NCI-H187 treated with DMSO at 0.1 percent for 48 hours (cell line): ENCODE data around the gene JAK3.
A peak's percentile ranks its signal among the peaks of the same experiment; 100 is the strongest.

Source experiments
- DNase-seq: peaks from one replicate; lab custom pipeline; 2025; lab: John Stamatoyannopoulos, UW

The JAK3 gene

DNA sequence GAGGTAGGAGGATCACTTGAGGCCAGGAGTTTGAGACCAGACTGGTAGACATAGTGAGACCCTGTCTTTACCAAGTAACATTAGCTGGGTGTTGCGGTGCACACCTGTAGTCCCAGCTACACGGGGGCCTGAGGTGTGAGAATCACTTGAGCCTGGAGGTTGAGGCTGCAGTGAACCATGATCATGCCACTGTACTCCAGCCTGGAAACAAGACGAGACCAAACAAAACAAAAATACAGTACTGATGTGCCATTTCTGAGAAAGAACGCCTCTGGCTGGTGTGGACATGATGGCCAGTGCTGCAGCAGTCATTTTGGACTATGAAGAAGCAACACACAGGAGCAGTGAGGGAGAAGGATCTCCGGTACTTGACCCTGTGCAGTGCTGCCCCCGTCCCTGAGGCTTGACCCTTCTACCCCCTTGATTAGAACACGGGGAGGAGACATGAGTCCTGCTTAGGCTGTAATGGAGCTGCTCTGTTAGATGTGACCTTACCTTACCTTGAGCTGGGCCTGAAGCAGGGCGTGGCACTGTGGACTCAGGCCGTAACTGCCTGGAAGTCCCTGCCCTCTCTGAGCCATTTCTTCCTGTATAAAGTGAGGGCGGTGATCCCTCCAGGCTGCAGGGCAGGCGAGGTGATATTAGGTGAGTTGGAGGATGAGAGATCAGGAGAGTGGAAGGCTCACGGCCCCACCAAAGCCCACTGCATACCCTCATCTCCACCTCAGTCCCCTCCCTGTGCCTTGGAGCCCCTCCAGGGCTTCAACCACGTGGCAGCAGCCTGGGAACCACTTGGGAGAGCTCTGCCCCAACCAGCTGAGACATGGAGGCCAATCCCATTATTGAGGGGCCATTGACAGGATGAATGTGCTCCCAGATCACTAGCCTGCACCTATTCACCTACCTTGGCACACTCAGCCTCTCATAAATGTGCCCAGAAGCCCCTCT lies 17.9 kb upstream of the JAK3 start:
- DNase-seq, result no peak

DNA sequence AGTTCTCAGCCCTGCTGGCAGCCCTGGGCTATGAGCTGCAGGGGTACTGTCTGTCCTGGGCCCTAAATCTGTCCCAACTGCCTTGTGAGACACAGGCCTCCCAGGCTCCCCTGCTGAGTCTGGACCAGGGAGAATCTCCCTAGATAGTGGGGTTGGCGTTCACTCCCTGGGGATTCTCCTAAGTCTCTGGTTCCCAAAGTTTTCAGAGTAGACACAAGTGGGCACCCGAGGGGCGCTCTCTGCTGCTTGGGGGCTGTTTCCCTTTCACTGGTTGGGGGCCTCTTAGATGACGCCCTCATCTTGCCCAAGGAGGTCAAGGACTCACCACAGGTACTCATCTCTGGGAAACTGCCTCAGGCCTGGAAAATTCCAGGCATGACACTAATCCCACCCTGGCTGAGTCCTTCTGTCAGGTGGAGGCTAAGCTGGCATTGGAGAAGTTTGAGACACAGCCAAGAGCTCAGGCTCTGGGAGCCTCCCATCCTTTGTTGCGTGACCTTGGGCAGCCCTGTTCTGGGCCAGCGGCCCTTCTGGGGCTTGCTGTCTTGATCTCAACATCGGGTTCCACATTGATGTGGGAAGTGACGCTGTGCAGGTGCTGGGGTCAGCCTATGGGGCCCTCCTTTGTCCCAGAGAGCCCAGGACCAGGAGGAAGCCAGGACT lies 15.9 kb upstream of the JAK3 start:
- DNase-seq, result no peak

DNA sequence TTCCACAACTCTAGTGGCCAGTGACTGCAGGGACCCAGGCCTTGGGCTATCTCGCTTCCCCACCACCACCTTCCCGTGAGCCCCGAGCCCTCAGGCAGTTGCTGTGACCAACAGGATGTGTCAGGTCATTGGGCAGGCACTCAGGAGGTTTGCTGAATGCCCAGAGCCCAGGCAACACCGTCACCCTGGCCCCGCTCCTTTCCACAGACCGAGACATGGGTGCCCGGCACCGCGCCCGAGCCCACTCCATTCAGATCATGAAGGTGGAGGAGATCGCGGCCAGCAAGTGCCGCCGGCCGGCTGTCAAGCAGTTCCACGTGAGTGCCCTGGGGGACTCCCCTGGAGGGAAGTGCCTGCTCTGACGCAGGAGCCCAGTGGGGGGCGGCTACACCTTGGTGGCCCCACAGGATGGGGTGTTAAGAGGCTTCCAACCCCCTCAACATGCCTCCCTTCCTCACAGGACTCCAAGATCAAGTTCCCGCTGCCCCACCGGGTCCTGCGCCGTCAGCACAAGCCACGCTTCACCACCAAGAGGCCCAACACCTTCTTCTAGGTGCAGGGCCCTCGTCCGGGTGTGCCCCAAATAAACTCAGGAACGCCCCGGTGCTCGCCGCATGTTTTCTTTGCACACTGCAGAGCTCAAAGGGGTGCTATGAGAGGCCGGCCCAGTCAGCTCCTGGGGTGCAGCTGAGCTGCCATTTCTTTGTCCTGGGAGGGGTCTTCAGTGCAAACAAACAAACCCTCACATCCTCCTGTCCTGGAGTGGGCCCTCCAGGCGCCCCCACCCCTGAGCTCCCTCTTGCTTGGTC lies 15.1 kb upstream of the JAK3 start:
- no peak for DNase-seq

DNA sequence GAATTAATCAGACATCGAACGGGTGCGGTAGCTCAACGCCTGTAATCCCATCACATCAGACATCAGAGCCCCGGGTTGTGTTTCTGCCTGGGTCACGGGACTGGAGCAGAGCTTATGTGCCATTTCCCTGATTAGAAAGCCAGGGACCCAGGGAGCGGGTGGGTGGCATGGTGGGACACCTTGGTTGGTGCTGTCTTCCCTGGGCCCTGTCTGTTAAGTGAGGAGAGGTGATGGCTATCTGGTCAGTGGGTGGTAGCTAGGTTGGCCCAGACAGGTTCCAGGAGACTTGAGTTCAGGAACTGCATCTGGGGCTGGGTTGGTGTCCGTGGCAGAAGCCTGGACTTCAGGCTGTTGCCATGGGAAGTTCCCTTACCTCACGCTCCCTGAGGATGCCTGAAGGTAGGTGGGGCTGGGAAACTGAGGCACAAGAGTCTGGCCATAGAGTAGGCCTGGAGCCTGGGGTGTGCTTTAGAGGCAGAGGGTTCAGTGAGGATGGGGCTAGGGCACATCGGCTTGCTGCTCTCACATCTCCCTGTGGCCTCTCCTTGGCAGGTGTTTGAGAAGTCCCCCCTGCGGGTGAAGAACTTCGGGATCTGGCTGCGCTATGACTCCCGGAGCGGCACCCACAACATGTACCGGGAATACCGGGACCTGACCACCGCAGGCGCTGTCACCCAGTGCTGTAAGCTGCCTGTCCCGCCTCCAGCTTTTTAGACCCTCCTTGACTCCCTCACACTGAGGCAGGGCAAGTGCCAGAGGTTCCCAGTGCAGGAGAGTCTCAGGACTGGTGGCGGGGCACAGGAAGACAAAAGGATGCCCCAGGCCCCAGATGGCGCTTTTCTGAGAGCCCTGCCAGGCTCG lies 14.0 kb upstream of the JAK3 start:
- DNase-seq, result no peak

DNA sequence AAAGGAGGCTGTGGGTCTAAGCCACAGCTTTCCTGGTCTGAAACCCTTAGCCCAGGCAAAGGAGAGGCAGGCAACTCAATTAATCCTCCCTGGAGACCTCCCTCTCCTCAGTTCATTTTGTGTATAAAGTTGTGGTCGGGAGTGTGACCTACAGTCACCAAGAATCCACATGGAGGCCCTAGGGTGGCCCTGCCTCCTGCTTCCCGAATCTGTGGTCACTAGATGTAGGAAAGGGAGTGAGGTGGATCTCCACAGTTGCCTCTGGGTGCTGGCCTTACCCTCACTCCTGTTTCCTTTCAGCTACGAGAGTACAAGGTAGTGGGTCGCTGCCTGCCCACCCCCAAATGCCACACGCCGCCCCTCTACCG lies 13.2 kb upstream of the JAK3 start:
- no peak for DNase-seq

DNA sequence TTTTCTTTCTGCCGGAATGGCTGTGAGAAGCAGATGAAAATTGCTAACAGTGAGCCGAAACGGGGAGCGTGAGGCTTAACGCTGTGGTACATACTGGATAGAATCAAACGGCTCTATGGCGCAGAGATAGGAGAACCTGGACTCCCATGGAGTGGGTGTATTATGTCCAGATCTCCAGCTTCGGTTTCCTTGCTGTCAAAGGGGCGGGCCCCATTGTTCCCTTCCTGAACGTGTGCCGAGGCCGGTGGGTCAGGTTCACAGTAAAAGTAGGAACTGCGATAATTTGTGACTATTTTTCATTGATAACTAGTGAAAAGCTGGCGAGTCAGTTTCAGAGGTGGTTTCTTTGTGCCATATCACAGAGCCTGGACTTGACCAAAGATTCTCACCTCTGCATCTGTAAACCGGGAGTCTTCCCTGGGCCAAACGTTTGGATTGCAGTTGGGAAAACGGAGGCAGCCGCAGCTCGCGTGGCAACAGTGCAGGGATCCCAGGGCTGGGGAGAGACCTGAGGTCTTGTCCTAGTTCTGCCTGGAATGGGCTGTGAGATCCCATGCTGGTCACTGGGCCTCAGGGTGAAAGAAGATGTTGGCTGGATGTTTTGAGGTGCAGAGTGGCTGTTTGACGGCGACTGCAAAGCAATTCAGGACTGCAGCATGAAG lies 12.7 kb upstream of the JAK3 start:
- DNase-seq, result no peak

DNA sequence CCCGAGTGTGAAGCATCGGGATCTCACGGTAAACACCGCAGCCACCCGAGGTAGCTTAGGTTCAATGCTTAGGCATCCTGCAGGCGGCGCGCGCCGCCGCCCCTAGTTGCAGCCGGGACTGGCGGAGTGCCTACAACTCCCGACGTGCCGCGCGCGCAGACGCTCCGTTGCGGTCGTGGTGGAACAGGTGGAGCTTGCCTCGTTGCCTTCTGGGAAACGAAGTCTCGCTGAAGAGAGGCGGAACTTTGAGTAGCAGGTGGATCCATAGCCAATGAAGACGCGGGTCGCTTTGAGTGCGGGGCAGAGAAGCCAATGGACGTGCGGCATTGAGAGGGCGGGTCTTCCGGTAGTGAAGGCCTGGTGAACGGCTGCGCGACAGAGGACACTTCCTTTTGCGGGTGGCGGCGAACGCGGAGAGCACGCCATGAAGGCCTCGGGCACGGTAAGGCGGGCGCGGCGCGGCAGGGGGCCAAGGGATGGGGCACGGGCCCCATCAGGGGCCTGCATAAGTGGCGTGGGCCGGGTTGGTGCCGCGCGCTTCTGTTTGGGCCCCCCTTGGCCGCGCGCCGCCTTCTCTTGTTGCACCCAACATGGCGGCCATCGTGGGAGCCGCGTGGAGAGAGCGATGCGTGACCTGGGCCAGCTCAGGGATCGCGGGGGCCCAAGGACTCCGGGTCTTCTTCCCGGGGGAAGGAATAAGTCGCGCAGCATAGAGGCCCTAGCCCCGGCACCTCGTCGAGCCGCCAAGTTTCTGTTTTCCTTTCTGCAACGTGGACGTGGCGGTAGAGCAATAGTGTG lies 11.9 kb upstream of the JAK3 start, which contains the start of gene RPL18A:
Gene RPL18A (plus strand): TSS at position 378 of the 798 bp plus-strand sequence. CDS start 47 bp downstream, at position 425.
- DNase-seq, result peak; percentile 87

DNA sequence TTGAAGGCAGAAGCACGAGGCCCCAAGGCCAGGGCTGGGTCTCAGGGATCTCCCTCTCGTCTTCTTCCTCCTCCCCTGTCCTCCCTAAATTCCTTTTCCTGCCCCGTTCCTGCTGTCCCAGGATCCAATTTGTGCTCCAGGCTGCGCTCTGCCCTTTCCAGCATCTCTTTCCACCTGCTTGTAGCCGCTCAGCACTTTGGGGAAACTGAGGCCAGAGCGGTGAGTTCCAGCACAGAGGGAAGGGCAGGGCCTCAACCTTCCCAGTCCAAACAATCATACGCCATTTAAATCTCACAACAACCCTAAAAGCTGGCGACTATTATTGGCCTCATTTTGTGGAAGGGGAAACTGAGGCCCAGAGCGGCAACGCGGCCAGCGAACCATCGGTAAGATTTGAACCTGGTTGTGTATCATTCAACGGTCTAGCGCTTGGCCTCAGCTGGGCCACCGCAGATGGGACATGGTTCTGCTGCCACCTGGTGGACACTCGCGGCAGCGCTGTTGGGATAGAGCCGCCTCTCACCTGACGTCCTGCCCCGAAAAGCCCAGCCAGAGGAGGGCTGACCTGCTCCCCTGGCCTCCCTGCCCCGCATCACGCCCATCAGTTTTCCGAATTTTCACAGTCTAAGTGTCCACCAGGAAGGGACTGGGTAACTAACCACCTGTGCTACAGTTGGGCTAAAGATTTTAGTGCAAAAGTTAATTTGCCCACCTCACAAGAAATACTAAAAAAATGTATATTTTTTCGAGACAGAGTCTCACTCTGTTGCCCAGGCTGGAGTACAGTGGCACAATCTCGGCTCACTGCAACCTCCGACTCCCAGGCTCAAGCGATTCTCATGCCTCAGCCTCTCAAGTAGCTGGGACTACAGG lies 7.7 kb upstream of the JAK3 start:
- no peak for DNase-seq

DNA sequence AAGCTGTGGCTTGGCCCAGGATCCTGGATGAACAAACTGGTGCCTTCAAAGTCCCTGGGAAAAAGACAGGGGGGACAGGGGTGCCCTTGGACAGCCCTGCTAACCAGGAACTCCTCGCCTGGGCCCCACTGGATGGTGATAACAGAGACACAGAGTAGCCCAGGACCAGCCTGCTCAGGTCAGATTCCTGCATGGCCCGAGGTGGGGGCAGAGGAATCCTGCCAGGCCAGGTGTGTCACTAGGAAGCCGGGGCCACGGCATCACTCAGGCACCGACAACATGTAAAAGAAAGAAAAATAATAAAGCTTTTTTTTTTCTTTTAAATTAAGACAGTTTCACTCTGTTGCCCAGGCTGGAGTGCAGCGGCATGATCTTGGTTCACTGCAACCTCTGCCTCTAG lies 6.3 kb upstream of the JAK3 start:
- DNase-seq, result no peak

DNA sequence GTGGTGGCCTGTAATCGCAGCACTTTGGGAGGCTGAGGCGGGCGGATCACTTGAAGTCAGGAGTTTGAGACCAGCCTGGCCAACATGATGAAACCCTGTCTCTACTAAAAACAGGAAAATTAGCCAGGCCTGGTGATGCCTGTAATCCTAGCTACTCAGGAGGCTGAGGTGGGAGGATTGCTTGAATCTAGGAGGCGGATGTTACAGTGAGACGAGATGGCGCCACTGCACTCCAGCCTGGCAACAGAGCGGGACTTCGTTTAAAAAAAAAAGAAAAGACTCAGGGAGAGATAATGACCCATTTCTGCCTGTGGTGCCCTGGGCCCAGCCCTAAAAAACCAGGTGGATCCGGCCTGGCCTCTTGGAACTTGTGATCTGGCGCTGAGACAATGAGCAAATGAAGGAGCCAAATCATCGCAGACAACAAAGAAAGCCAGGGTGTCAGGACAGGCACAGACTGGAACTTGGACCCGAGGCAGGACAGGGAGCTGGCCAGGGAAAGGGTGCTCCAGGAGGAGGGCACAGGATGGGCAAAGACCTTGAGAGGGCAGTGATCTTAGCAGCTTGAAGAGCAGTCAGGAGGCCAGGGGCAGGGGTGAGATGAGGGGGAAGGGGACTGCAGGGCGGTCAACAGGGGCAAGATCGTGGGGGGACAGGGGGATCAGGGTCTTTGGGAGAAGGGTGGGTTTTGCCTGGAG lies 962 bp upstream of the JAK3 start:
- DNase-seq, result no peak

DNA sequence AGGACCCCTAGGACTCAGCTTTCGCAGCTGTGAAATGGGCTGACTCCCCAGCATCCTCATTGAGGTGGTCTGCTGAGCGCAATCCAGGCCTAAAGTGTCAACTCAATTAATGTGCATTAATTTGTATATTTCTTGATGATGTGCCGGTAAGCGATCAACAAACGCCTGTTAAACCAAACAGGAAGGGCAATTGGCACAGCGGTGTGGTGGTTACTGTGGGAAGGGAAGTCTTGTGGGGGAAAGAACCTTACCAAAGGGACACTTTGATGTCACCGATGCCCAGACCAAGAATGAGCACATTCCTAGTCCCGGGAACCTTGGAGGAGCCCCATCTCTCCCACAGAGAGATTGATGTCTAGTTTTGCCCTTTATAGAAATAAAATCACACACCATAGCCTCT lies 1.6 kb downstream of the JAK3 start:
- no peak for DNase-seq

DNA sequence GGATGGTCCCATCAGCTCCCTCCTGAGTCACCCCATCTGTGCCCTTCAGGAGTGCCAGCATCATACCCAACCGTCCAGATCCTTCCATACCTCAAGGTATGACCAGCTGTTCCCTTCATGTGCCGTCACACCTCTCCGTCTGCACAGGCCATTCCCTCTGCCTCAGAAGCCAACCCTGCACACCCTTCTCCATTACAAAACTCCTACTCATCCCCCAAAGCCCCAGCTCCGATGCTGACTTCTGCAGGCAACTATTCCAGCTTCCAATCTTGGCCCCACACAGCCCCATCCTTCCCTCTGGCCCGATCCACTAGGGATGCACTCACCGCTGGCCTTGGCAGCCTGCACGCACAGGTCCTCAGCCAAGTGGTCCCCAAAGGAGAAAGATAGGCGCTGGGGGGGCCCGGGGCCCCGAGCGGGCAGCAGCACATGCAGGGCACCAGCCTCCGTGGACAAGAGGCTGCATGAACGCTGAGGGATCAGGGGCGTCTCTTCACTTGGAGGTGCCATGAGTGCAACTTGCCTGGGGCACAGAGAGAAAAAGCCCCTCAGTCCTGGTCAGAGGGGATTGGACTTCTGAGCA lies 3.8 kb downstream of the JAK3 start:
- no peak for DNase-seq

DNA sequence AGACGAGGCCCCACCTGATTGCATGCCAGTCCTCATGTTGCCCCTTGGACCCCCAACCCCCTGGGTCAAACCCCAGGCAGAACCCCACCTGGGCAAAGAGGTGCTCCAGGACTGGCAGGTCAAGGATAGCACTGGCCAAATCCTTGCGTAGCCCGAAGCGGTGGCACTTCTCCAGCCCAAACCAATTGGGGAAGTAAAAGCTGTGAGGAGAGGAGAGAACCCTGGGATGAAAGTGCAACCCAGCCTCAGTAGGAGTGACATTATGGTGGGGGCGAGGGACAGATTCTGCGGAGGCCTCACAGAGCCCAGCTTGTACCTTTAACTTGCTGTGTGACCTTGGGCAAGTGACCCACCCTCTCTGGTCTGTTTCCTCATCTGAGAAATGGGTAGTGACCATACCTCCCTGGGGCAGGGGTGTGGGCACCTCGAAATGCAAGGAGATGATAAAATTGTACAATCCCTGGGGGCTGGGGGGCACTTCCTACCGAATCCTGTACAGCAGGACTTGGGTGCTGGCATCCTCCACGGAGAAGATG lies 4.4 kb downstream of the JAK3 start:
- no peak for DNase-seq

DNA sequence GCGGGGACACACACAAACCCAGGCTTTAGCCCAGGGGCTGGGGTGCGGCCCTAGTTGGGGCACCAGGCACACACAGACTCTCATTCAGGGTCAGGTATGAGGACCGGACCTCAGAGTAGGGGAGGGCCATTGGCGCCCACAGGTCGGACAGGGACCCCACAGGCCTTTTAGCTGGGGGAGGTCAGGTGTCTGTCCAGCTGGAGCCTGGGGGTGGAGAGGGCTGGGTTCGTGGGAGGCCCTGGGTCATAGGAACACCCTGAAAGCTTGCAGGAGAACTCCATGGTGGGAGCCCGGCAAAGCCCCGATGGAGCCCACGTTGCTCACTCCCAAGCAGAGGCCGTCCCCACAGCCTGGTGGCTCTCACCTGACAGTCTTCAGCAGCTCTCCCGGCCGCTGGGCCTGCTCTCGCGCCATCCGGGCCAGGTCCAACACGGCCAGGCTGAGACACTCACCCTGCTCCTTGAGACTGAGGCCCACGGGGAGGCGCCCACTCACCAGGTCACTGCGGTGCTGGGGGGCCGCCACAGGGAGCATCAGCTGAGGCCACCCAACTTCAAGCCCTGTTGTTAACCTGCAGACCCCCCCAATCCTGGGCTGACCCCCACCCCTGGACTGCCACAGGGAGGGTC lies 5.0 kb downstream of the JAK3 start:
- no peak for DNase-seq

DNA sequence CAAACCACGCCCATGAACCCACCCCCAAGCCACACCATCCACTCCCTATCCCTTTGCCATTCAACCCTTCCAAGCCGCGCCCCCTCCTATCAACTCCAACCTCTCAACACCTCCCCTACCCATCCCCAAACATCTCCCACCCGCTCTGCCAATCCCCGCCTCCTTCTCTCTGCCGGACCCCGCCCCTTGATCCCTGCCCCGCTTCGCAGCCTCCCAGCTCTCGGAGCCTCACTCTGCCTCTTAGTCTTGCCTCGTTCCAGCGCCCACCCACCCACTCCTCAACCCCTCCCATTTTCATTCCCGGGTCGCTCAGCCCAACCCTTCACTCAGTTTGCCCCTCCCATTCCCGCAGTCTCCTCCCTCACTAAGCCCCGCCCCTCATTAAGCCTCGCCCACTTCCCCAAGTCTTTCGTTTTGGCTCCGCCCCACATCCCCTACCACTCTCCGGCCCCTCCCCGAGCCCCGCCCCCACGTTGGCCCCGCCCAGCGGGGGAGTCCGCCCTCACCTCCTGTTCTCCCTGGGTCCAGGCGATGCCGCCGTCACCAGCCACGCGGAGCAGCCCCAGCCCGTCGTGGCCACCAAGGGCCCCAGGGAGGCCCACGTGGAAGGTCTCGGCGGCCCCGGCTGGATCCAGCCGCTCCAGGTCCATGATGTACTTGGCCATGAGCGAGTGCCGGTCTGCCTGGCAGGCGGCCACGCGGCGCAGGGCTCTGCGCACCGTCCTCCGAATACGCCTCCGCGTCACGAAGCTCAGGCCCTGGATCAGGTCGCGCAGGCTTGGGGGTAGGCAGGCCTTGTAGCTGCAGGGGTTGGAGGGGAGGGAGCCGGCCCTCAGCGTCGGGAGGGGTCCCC lies 5.7 kb downstream of the JAK3 start:
- peak; percentile 34 for DNase-seq

DNA sequence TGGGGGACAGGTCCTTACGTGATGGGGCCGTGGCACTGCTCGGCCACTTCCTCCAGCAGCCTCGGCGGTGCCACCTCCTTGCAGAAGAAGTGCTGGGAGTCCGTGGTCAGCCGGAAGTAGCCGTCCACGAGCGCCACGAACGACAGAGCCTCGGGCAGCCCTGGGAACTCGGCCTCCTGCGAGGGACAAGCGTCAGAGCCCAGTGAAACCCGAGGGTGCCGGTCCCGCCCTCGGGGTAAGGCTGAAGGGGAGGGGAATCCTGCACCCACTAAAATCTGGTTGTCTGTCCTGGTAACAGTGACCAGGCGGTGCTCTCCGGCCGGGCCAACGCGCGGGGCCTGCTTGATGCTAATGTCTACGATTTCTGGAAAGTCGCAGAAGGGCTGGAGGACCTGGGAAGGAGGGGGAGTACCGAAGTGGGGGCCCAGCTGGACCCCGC lies 6.4 kb downstream of the JAK3 start:
- no peak for DNase-seq
